HCT116 (cell line): ENCODE results near the gene RENBP. TPM values are rescaled to one million over a fixed set of nuclear protein-coding genes. Genes with fewer than 3 reads are reported as not detected.

Experiments
- ATAC-seq: fragments of 200-7000 bp; cut with Tn5 transposase; 2 replicates; pipeline ENCODE4 v1.9.1; 2020; ENCODE audit warnings: mild to moderate bottlenecking, moderate library complexity
- BruUV-seq: library from RNA; stranded (reverse); fragments of 400-500 nt; replicated peaks from 2 replicates; lab custom pipeline; 2021; lab: Mats Ljungman, UMichigan
- CTCF ChIA-PET: fragments of 300-600 bp; sonication (Branson Sonifier 250); formaldehyde crosslinking; loops from one replicate; lab custom pipeline; 2021; ENCODE audit warnings: antibody characterized with exemption; lab: Charles Lee
- POLR2A ChIA-PET: fragments of 300-600, 350-600 bp; sonication (Branson Sonifier 250); formaldehyde crosslinking; loops from one replicate; lab custom pipeline; 2021; ENCODE audit warnings: antibody characterized with exemption; lab: Charles Lee
- RAD21 ChIA-PET, 2 experiments: fragments of 300-600 bp; sonication (Branson Sonifier 250); formaldehyde crosslinking; loops; one replicate each; lab custom pipeline; 2023; ENCODE audit warnings: low total read pairs in 2 of 2; ENCODE audit not compliant: uncharacterized antibody in 2 of 2, unreplicated experiment in 2 of 2, low non-redundant PET in 1 of 2; lab: Charles Lee
- DNase-seq: peaks from one replicate; pipeline ENCODE4 v3.0.0-alpha.2; 2010; ENCODE audit warnings: low read depth, low spot score
- H2AFZ ChIP-seq: fragments of 200-600 bp; shearing (Covaris generic), sonication (generic); 2 replicates; pipeline ENCODE4 v1.6.1; 2017; ENCODE audit warnings: low read depth, mixed run types, mixed read lengths, antibody characterized with exemption, low read length; ENCODE audit not compliant: poor library complexity, severe bottlenecking
- H3K27ac ChIP-seq: 2 replicates; pipeline ENCODE4 v1.5.1; 2012; ENCODE audit warnings: low read depth, low read length
- H3K27me3 ChIP-seq: fragments of 200-600 bp; sonication (generic); 2 replicates; pipeline ENCODE4 v1.6.1; 2016; ENCODE audit warnings: mixed run types, low read length, mixed read lengths; ENCODE audit not compliant: insufficient read depth
- H3K36me3 ChIP-seq, 2 experiments: fragments of 200-500 bp in 1 of 2; fragments of 200-600 bp in 1 of 2; sonication (Bioruptor generic) in 1 of 2; sonication (generic) in 1 of 2; 2 replicates each; pipeline versions ENCODE4 v1.5.1 to v1.6.1; 2014 to 2016; ENCODE audit warnings: low read length in 2 of 2, inconsistent platforms in 1 of 2, mixed read lengths in 1 of 2, mixed run types in 1 of 2; ENCODE audit not compliant: insufficient read depth in 2 of 2, control insufficient read depth in 1 of 2
- H3K4me1 ChIP-seq, 2 experiments: fragments of 200-600 bp in 1 of 2; sonication (generic) in 1 of 2; 2 replicates each; pipeline versions ENCODE4 v1.5.1 to v1.6.1; 2012 to 2017; ENCODE audit warnings: low read length in 2 of 2, inconsistent platforms in 1 of 2, mild to moderate bottlenecking in 1 of 2, mixed read lengths in 1 of 2, mixed run types in 1 of 2, moderate library complexity in 1 of 2; ENCODE audit not compliant: insufficient read depth in 2 of 2, control insufficient read depth in 1 of 2
- H3K4me2 ChIP-seq: fragments of 200-600 bp; sonication (generic); 2 replicates; pipeline ENCODE4 v1.6.1; 2017; ENCODE audit warnings: mixed run types, low read length, mixed read lengths
- H3K4me3 ChIP-seq, 2 experiments: fragments of 200-600 bp in 1 of 2; sonication (generic) in 1 of 2; replicated peaks in 1 of 2; 2 replicates each; pipeline ENCODE4 v1.5.1; 2011 to 2016; ENCODE audit warnings: low read length in 2 of 2, control low read depth in 1 of 2, low read depth in 1 of 2, mild to moderate bottlenecking in 1 of 2, mixed read lengths in 1 of 2, mixed run types in 1 of 2
- H3K79me2 ChIP-seq: fragments of 200-600 bp; sonication (generic); 2 replicates; pipeline ENCODE4 v1.6.1; 2017; ENCODE audit warnings: mild to moderate bottlenecking, mixed run types, low read length, moderate library complexity, mixed read lengths; ENCODE audit not compliant: insufficient read depth
- H3K9ac ChIP-seq: fragments of 200-600 bp; sonication (generic); 2 replicates; pipeline ENCODE4 v1.6.1; 2016; ENCODE audit warnings: low read length, mixed read lengths
- H3K9me2 ChIP-seq: fragments of 200-600 bp; sonication (generic), shearing (Covaris generic); 2 replicates; pipeline ENCODE4 v1.6.1; 2017; ENCODE audit warnings: mixed run types, mild to moderate bottlenecking, moderate library complexity; ENCODE audit not compliant: insufficient read depth
- H3K9me3 ChIP-seq, 2 experiments: fragments of 200-500 bp in 1 of 2; fragments of 200-600 bp in 1 of 2; sonication (Bioruptor generic) in 1 of 2; sonication (generic) in 1 of 2; 2 replicates each; pipeline ENCODE4 v1.6.1; 2014 to 2017; ENCODE audit warnings: low read length in 2 of 2, mixed read lengths in 2 of 2, inconsistent platforms in 1 of 2, low read depth in 1 of 2, mild to moderate bottlenecking in 1 of 2, mixed run types in 1 of 2, moderate library complexity in 1 of 2; ENCODE audit not compliant: control insufficient read depth in 1 of 2, insufficient read depth in 1 of 2
- H4K20me1 ChIP-seq: fragments of 200-600 bp; sonication (generic), shearing (Covaris generic); 2 replicates; pipeline ENCODE4 v1.6.1; 2017; ENCODE audit warnings: mixed run types, mild to moderate bottlenecking, moderate library complexity; ENCODE audit not compliant: insufficient read depth
- CBX3 ChIP-seq: IDR thresholded peaks from 2 replicates; pipeline ENCODE4 v1.6.1; 2012; ENCODE audit warnings: low read depth
- CEBPB ChIP-seq: IDR thresholded peaks from 2 replicates; pipeline ENCODE4 v1.6.1; 2012; ENCODE audit warnings: low read depth
- EZH2 ChIP-seq: fragments of 200-600 bp; sonication (generic); IDR thresholded peaks from 2 replicates; pipeline ENCODE4 v1.6.1; 2017; ENCODE audit warnings: antibody characterized with exemption, mixed run types
- FOSL1 ChIP-seq: IDR thresholded peaks from 2 replicates; pipeline ENCODE4 v1.6.1; 2012; ENCODE audit warnings: low read depth
- POLR2A ChIP-seq: IDR thresholded peaks from 2 replicates; pipeline ENCODE4 v1.7.0; 2011; ENCODE audit warnings: borderline replicate concordance; ENCODE audit not compliant: insufficient read depth, insufficient read length; ENCODE audit errors: extremely low read depth
- SP1 ChIP-seq: IDR thresholded peaks from 2 replicates; pipeline ENCODE4 v1.6.1; 2012; ENCODE audit warnings: low read depth
- SRF ChIP-seq: IDR thresholded peaks from 2 replicates; pipeline ENCODE4 v1.6.1; 2012; ENCODE audit warnings: low read depth
- TCF7L2 ChIP-seq: IDR thresholded peaks from 2 replicates; pipeline ENCODE4 v1.7.0; 2011; ENCODE audit warnings: borderline replicate concordance, inconsistent platforms; ENCODE audit not compliant: insufficient read depth, insufficient read length; ENCODE audit errors: extremely low read depth
- YY1 ChIP-seq: IDR thresholded peaks from 2 replicates; pipeline ENCODE4 v1.6.1; 2011; ENCODE audit warnings: low read length, low read depth, moderate library complexity, mild to moderate bottlenecking; ENCODE audit not compliant: insufficient replicate concordance; ENCODE audit errors: extremely low read depth
- intact Hi-C: fragments of 100-400 bp; cut with micrococcal nuclease; formaldehyde crosslinking; loops from 2 replicates; pipeline ENCODE4 v1.10.0; 2022
- total RNA-seq: library from RNA; stranded (reverse); gene quantifications from one replicate; pipeline ENCODE4 v1.2.1, GENCODE V29; 2021; ENCODE audit not compliant: unreplicated experiment
- TF ChIP-seq, protein P1 (sequence below): IDR thresholded peaks from 2 replicates; pipeline ENCODE4 v1.6.1; 2012
- TF ChIP-seq, protein P2 (sequence below), 3 experiments: fragments of 200-600 bp in 1 of 3; sonication (generic) in 1 of 3; IDR thresholded peaks in 2 of 3; conservative IDR thresholded peaks in 1 of 3; 2 replicates each; pipeline ENCODE4 v1.5.1; 2012 to 2017; ENCODE audit warnings: low read depth in 2 of 3, low read length in 2 of 3, antibody characterized with exemption in 1 of 3, borderline replicate concordance in 1 of 3, control low read depth in 1 of 3, mild to moderate bottlenecking in 1 of 3, mixed read lengths in 1 of 3, mixed run types in 1 of 3, moderate library complexity in 1 of 3; ENCODE audit not compliant: insufficient read depth in 1 of 3

RENBP gene
- total RNA-seq, 1 experiment from 2014 or later, result 1.3 TPM

GRCh38 chrX:153927672-153927921 lies 16.8 kb downstream of the RENBP start:
- H4K20me1 ChIP-seq, result no peaks in the 10 kb centered on the region
- H3K27me3 ChIP-seq, result no peaks in the 10 kb centered on the region
- CTCF ChIA-PET, result interaction anchor here (2.5 kb wide), 1 partner anchor 20 kb away, joined by 14 read pairs; no protein-coding TSS in a partner anchor
- intact Hi-C loops, result no loop called here
- no TSS peak for BruUV-seq
- peaks cover 0 to 5% of the 10 kb centered on the region in 2 experiments; a peak in 2 of 4 replicates for H3K36me3 ChIP-seq
- no peak for DNase-seq
- peak overlapping the region; percentile 99 for H3K27ac ChIP-seq
- TF ChIP-seq FOSL1, result no peak
- no peak for TF ChIP-seq POLR2A
- TF ChIP-seq TCF7L2, result no peak
- TF ChIP-seq, protein P1, sequence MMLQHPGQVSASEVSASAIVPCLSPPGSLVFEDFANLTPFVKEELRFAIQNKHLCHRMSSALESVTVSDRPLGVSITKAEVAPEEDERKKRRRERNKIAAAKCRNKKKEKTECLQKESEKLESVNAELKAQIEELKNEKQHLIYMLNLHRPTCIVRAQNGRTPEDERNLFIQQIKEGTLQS, result no peak
- TF ChIP-seq, protein P2, sequence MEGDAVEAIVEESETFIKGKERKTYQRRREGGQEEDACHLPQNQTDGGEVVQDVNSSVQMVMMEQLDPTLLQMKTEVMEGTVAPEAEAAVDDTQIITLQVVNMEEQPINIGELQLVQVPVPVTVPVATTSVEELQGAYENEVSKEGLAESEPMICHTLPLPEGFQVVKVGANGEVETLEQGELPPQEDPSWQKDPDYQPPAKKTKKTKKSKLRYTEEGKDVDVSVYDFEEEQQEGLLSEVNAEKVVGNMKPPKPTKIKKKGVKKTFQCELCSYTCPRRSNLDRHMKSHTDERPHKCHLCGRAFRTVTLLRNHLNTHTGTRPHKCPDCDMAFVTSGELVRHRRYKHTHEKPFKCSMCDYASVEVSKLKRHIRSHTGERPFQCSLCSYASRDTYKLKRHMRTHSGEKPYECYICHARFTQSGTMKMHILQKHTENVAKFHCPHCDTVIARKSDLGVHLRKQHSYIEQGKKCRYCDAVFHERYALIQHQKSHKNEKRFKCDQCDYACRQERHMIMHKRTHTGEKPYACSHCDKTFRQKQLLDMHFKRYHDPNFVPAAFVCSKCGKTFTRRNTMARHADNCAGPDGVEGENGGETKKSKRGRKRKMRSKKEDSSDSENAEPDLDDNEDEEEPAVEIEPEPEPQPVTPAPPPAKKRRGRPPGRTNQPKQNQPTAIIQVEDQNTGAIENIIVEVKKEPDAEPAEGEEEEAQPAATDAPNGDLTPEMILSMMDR (IDR thresholded peaks at IDR 0.05 in 2 of 3, conservative IDR thresholded peaks at IDR 0.05 in 1 of 3; ENCODE audit: borderline replicate concordance in 1 of 3, insufficient read depth in 1 of 3, low read depth in 2 of 3, low read length in 2 of 3), result no peak
- TF ChIP-seq YY1, result no peak
- no peak for TF ChIP-seq CBX3
- TF ChIP-seq SP1, result no peak
- TF ChIP-seq EZH2, result no peak
- no peak for TF ChIP-seq SRF
- no peak for TF ChIP-seq CEBPB
- TF ChIP-seq, all 23 proteins: peak for 0
- no peak for ATAC-seq
- no peak overlapping the region for H2AFZ ChIP-seq
- peak overlapping the region; percentile 69 to 71 for H3K4me3 ChIP-seq
- no peaks in the 10 kb centered on the region for H3K9me3 ChIP-seq
- POLR2A ChIA-PET, result interaction anchor here (2.3 kb wide), 1 partner anchor 43 kb away, joined by 10 read pairs; the partner anchor contains the start of gene HCFC1
- no peaks in the 10 kb centered on the region for H3K9me2 ChIP-seq
- peaks cover 22 to 43% of the 10 kb centered on the region in 2 experiments for H3K4me1 ChIP-seq
- H3K9ac ChIP-seq, result peak overlapping the region; percentile 80
- RAD21 ChIA-PET, result no interaction called here
- H3K79me2 ChIP-seq, result peaks cover 36% of the 10 kb centered on the region; the same call in 1 of the 2 replicates
- peak overlapping the region; percentile 87 for H3K4me2 ChIP-seq
